ENCODE measurements around the gene ZNF189.

Gene ZNF189

GRCh38 chr9:101448680-101449070 lies 50.0 kb downstream of the ZNF189 start:
- POLR2A ChIA-PET, result interaction anchor here (1.3 to 1.5 kb wide), 3 partner anchors 13 to 50 kb away, joined by 3 to 5 read pairs (median 5); partner anchors contain the start of genes ALDOB, MRPL50 and ZNF189
- CTCF ChIA-PET, result interaction anchor here (0.6 to 2.0 kb wide), 11 partner anchors 10 to 84 kb away, joined by 3 to 19 read pairs (median 3); no protein-coding TSS in a partner anchor
- no peak for DNase-seq (ENCODE audit: extremely low spot score)
- TF ChIP-seq ZNF384 (IDR thresholded peaks at IDR 0.05) (no peak), FOXK2 (IDR thresholded peaks at IDR 0.05) (no peak)

- ChIA-PET POLR2A (interaction anchor here (1.3 to 1.5 kb wide), 3 partner anchors 14 to 50 kb away, joined by 3 to 5 read pairs (median 5); partner anchors contain the start of genes ALDOB, MRPL50 and ZNF189), CTCF (interaction anchor here (0.6 to 2.0 kb wide), 13 partner anchors 10 to 204 kb away, joined by 3 to 19 read pairs (median 3); a partner anchor contains a TSS)
- peak; percentile 87 for DNase-seq (ENCODE audit: extremely low spot score)
- TF ChIP-seq PKNOX1 (IDR thresholded peaks at IDR 0.05) (0 out of 2 replicates have a peak, but pooled peaks have one; percentile 30), ARNT (IDR thresholded peaks at IDR 0.05) (no peak), FOXK2 (IDR thresholded peaks at IDR 0.05) (no peak), TARDBP (IDR thresholded peaks at IDR 0.05) (no peak), SP1 (IDR thresholded peaks at IDR 0.05) (no peak), L3MBTL2 (conservative IDR thresholded peaks at IDR 0.05) (peak; percentile 26; the same call in 1 of the 2 replicates)
Observed at GRCh38 chr9:101449071-101449721, 50.5 kb downstream of the ZNF189 start.

- no peak for DNase-seq (ENCODE audit: extremely low spot score)
- TF ChIP-seq CTBP1 (IDR thresholded peaks at IDR 0.05; ENCODE audit: borderline replicate concordance), result no peak
- TF ChIP-seq L3MBTL2 (conservative IDR thresholded peaks at IDR 0.05), result no peak
- TF ChIP-seq ARNT (IDR thresholded peaks at IDR 0.05), result no peak
- no peak for TF ChIP-seq HDGF (IDR thresholded peaks at IDR 0.05; ENCODE audit: borderline replicate concordance)
- TF ChIP-seq SUZ12 (IDR thresholded peaks at IDR 0.05), result no peak
- no peak for TF ChIP-seq FOXM1 (IDR thresholded peaks at IDR 0.05; ENCODE audit: borderline replicate concordance)
- TF ChIP-seq SP1 (IDR thresholded peaks at IDR 0.05), result no peak
- no peak for TF ChIP-seq FOXA1 (IDR thresholded peaks at IDR 0.05)
- TF ChIP-seq NFRKB (IDR thresholded peaks at IDR 0.05), result no peak
- no peak for TF ChIP-seq PKNOX1 (IDR thresholded peaks at IDR 0.05)
- ChIA-PET CTCF (no interaction called here), POLR2A (no interaction called here)
Observed at GRCh38 chr9:101450931-101451330, 52.3 kb downstream of the ZNF189 start.

GRCh38 chr9:101451498-101451897 lies 52.8 kb downstream of the ZNF189 start:
- CTCF ChIA-PET, result no interaction called here
- no peak for TF ChIP-seq ARNT (IDR thresholded peaks at IDR 0.05)
- POLR2A ChIA-PET, result no interaction called here
- no peak for DNase-seq (ENCODE audit: extremely low spot score)

GRCh38 chr9:101453776-101454570 lies 55.3 kb downstream of the ZNF189 start:
- POLR2A ChIA-PET, result no interaction called here
- CTCF ChIA-PET, result no interaction called here
- DNase-seq (ENCODE audit: extremely low spot score), result no peak
- TF ChIP-seq L3MBTL2 (conservative IDR thresholded peaks at IDR 0.05) (no peak), NFRKB (IDR thresholded peaks at IDR 0.05) (no peak), SUZ12 (IDR thresholded peaks at IDR 0.05) (no peak), ELF4 (IDR thresholded peaks at IDR 0.05) (no peak), SP1 (IDR thresholded peaks at IDR 0.05) (no peak), TARDBP (IDR thresholded peaks at IDR 0.05) (no peak), ZNF384 (IDR thresholded peaks at IDR 0.05) (no peak), FOXM1 (IDR thresholded peaks at IDR 0.05; ENCODE audit: borderline replicate concordance) (no peak), PKNOX1 (IDR thresholded peaks at IDR 0.05) (no peak), FOXK2 (IDR thresholded peaks at IDR 0.05) (no peak), BHLHE40 (IDR thresholded peaks at IDR 0.05; ENCODE audit: borderline replicate concordance) (no peak), FOXA1 (IDR thresholded peaks at IDR 0.05) (no peak), HDGF (IDR thresholded peaks at IDR 0.05; ENCODE audit: borderline replicate concordance) (no peak)

- no peak for DNase-seq (ENCODE audit: extremely low spot score)
- TF ChIP-seq NFRKB (IDR thresholded peaks at IDR 0.05) (no peak), HDGF (IDR thresholded peaks at IDR 0.05; ENCODE audit: borderline replicate concordance) (no peak), PKNOX1 (IDR thresholded peaks at IDR 0.05) (no peak), L3MBTL2 (conservative IDR thresholded peaks at IDR 0.05) (no peak), SP1 (IDR thresholded peaks at IDR 0.05) (no peak), TARDBP (IDR thresholded peaks at IDR 0.05) (no peak), FOXM1 (IDR thresholded peaks at IDR 0.05; ENCODE audit: borderline replicate concordance) (no peak), ELF4 (IDR thresholded peaks at IDR 0.05) (no peak), LEF1 (IDR thresholded peaks at IDR 0.05; ENCODE audit: borderline replicate concordance) (no peak), SUZ12 (IDR thresholded peaks at IDR 0.05) (no peak)
- CTCF ChIA-PET, result no interaction called here
- POLR2A ChIA-PET, result interaction anchor here (0.7 kb wide), 1 partner anchor 618 kb away, joined by 3 read pairs; no protein-coding TSS in a partner anchor
Observed at GRCh38 chr9:101455656-101456240, 57.1 kb downstream of the ZNF189 start.

All from HEK293T (cell line).